VCaP (cell line): ENCODE data around the gene CERS5.

Experiments
- H3K27ac ChIP-seq: fragments of 450-650 bp; 2 replicates; pipeline ENCODE4 v1.5.1; 2017
- TF ChIP-seq, protein P1 (sequence below): fragments of 450-650 bp; conservative IDR thresholded peaks from 2 replicates; pipeline ENCODE4 v1.5.1; 2017; ENCODE audit warnings: mild to moderate bottlenecking, moderate library complexity

Gene CERS5

DNA sequence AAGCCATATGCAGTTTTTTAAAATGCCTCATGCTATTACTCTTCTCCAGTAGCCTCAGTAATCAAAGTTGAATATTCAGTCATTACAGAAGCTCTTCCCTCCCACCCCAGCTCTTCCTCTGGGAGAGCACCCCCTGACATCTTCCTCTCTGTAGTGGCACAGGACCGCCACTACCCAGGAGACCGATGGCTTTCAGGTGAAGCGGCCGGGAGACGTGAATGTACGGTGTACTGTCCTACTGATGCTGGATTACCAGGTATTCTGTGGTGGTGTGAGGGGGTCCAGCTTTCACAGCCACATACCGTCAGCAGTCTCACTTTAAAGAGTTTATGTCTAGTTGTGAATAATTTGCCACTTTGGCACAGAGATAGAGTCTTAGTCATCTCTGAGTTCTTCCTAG, 77.4 kb downstream of the CERS5 start:
- TF ChIP-seq, protein P1, sequence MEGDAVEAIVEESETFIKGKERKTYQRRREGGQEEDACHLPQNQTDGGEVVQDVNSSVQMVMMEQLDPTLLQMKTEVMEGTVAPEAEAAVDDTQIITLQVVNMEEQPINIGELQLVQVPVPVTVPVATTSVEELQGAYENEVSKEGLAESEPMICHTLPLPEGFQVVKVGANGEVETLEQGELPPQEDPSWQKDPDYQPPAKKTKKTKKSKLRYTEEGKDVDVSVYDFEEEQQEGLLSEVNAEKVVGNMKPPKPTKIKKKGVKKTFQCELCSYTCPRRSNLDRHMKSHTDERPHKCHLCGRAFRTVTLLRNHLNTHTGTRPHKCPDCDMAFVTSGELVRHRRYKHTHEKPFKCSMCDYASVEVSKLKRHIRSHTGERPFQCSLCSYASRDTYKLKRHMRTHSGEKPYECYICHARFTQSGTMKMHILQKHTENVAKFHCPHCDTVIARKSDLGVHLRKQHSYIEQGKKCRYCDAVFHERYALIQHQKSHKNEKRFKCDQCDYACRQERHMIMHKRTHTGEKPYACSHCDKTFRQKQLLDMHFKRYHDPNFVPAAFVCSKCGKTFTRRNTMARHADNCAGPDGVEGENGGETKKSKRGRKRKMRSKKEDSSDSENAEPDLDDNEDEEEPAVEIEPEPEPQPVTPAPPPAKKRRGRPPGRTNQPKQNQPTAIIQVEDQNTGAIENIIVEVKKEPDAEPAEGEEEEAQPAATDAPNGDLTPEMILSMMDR = no peak
- no peak overlapping the region for H3K27ac ChIP-seq

DNA sequence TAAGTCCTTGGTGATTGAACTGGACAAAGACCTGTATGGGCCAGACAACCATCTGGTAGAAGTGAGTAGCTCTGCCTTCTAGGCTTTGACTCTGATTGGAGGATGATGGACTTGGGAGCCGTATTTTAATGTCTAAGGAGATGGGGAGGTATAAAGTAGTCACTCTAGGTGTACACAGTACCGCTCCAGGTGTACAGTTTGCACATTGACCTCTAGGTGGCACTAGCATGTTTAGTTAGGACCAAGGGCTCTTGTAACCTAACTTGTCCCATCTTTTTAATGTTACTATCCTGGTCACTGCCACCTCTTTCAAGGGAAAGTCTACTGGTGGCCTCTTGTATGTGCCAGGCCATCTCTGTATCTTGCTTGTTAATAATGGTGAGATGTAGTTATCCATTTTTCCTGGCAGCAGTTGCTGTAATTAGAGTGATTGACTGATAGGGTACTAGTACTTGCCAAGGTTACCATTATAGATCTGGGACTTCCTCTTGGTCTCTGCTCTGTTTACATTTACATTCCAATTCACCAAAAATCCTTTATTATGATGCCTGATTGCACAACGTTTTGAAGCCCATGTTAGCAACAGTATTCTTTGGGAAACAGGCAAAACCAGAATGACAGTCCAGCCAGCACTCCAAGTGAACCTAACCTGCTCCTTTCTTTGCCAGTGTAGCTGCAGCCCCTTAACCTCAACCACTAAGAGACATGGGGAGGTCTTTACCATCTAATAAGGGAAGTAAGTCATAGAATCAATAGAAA, 78.4 kb downstream of the CERS5 start:
- TF ChIP-seq, protein P1 = peak; percentile 94
- 0 out of 2 replicates have a peak overlapping the region, but pooled peaks have one; percentile 4 for H3K27ac ChIP-seq

DNA sequence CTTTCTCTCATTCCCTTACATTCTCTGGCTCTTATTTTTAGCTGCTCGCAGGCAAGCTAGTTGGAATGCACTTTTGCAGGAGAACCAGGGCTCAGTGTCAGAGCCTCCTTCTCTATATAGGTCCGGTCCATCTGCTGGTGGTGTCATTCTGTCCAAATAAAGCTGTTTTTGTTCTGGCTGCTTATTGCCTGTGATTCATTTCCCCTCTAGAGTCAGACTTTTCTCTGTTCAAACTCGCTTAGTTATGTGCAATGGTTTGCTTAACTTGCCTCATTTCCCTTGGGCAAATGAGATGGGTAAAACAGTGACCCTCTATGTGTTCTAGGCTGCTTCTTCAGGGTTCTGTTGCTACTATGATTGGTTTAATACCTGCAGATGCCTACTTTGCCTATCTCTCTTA, 79.2 kb downstream of the CERS5 start:
- TF ChIP-seq, protein P1 = no peak
- H3K27ac ChIP-seq = 0 out of 2 replicates have a peak overlapping the region, but pooled peaks have one; percentile 4

DNA sequence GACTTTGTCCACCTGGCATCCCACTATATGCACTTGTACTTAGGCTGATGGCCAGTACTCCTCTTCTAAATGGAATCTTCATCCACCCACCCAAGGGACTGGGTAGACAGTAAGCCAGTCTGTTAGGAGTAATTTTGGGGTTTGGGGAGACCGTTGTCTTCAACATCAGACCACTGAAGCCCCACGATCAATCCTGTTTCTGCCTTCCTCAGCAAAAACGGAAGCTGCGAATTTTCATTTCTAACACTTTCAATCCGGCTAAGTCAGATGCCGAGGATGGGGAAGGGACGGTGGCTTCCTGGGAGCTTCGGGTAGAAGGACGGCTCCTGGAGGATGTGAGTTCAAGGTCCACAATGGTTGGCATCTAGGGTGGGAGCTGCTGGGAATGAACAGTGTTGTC, 80.0 kb downstream of the CERS5 start:
- H3K27ac ChIP-seq = no peak overlapping the region
- TF ChIP-seq, protein P1 = no peak

DNA sequence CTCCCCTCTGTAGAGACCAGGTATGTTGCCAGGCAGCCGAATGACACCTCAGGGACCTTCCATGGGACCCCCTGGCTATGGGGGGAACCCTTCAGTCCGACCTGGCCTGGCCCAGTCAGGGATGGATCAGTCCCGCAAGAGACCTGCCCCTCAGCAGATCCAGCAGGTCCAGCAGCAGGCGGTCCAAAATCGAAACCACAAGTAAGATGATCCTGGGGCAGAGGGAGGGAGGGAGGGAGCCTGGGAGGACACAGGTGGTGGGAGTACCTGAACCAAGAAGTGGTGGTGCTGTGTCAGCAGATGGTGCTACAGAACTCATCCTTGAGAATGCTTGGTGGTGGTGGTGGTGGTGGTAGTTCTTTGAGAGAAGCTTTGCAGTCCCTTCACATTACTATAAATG, 81.0 kb downstream of the CERS5 start:
- H3K27ac ChIP-seq = peak overlapping the region; percentile 97
- TF ChIP-seq, protein P1 = no peak

DNA sequence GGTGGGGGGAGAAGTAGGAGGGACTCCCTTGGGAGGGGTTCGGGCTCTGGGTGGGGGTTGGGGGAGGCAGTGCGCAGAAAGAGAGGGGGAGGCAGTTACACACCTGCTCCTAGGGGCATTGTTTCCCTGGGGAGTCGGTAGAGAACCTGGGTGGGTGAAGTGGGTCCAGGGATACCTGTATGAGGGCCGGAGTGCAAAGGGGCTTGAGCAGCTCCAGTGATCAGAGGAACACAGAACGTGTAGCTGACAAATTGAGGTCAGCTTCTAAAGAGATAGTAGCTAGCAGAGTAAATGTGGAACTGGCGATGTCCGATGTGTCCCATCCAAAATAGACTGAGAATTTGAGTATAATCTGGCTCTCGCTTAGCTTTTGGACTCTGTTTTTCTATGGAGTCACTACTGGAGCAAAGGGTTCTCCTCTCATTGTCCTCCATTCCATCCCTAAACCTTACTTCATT, 81.5 kb downstream of the CERS5 start:
- H3K27ac ChIP-seq = peak overlapping the region; percentile 97
- TF ChIP-seq, protein P1 = no peak

DNA sequence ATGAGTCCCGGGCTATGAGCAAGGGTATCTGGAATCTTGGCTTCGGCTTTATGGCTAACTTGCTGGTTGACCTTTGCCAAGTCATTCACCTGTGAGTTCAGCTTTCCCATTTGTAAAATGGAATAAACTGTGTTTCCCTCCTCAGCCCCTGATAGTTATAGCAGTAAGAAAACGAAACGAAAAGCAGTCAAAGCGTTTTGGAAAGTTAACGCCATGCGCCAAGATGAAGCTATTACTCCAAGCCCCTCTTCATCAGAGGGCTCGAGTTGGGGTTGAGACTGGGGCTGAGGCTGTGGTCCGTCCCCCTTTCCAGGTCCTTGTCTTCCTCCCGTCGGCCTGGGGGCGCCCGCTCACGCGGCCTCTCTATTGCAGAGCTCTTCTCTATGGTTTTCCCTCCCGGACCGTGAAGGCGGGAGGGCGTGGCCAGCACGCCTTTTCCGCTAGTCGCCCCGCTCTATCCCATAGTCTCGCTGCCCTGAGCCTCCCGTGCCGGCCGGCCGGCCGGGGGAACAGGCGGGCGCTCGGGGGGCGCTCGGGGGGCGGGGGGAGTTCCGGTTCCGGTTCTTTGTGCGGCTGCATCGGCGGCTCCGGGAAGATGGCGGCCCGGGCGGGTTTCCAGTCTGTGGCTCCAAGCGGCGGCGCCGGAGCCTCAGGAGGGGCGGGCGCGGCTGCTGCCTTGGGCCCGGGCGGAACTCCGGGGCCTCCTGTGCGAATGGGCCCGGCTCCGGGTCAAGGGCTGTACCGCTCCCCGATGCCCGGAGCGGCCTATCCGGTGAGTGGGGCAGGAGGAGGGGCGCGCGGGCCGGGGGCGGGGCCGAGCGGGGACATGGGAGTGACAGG, 82.2 kb downstream of the CERS5 start, which contains the start of gene SMARCD1:
Gene SMARCD1, plus strand, starts transcription at position 568 of the 840 bp plus-strand sequence. Its CDS starts 28 bp downstream, at position 596.
- TF ChIP-seq, protein P1 = peak; percentile 87
- peak within 1 kb of the TSS; percentile 97 for H3K27ac ChIP-seq

DNA sequence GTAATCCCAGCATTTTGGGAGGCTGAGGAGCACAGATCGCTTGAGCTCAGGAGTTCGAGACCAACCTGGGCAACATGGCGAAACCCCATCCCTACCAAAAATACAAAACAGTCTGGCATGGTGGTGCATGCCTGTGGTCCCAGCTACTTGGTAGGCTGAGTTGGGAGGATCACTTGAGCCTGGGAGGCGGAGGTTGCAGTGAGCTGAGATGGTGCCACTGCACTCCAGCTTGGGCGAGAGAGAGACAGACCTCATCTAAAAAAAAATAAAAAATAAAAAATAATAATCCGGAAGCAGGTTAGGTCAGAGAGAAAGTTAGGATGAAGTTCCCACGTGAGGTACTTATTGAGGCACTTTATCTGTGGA, 82.8 kb downstream of the CERS5 start:
- peak overlapping the region; percentile 97 for H3K27ac ChIP-seq
